MM.1S (cell line): Measurements from ENCODE around the gene QPCTL.
A peak's percentile ranks its signal among the peaks of the same experiment; 100 is the strongest.

Experiments
- DNase-seq: peaks from one replicate; pipeline ENCODE4 v3.0.0-alpha.2; 2015
- H2AFZ ChIP-seq: fragments of 300-600 bp; sonication (generic); 2 replicates; pipeline ENCODE4 v1.6.0; 2016; ENCODE audit warnings: antibody characterized with exemption, low read length
- H3F3A ChIP-seq: fragments of 300-600 bp; sonication (generic); 2 replicates; pipeline ENCODE4 v1.6.1; 2016; ENCODE audit warnings: mild to moderate bottlenecking, antibody characterized with exemption, low read length, moderate library complexity, mixed read lengths; ENCODE audit not compliant: insufficient read depth
- H3K27ac ChIP-seq: fragments of 300-600 bp; sonication (generic); 2 replicates; pipeline ENCODE4 v1.5.1; 2016; ENCODE audit warnings: mild to moderate bottlenecking, low read length
- H3K27me3 ChIP-seq: fragments of 300-600 bp; sonication (generic); replicated peaks from 2 replicates; pipeline ENCODE4 v1.6.0; 2016; ENCODE audit warnings: low read length; ENCODE audit not compliant: insufficient read depth
- H3K36me3 ChIP-seq: fragments of 300-600 bp; sonication (generic); replicated peaks from 2 replicates; pipeline ENCODE4 v1.6.1; 2016; ENCODE audit warnings: mild to moderate bottlenecking, low read length, mixed read lengths; ENCODE audit not compliant: insufficient read depth
- H3K4me1 ChIP-seq: fragments of 300-600 bp; sonication (generic); 2 replicates; pipeline ENCODE4 v1.6.1; 2016; ENCODE audit warnings: low read length, mixed read lengths
- H3K4me2 ChIP-seq: fragments of 300-600 bp; sonication (generic); 2 replicates; pipeline ENCODE4 v1.6.0; 2016; ENCODE audit warnings: low read depth, low read length
- H3K4me3 ChIP-seq: fragments of 300-600 bp; sonication (generic); 2 replicates; pipeline ENCODE4 v1.5.1; 2016; ENCODE audit warnings: low read length, mixed read lengths
- H3K79me2 ChIP-seq: fragments of 300-600 bp; sonication (generic); 2 replicates; pipeline ENCODE4 v1.6.1; 2016; ENCODE audit warnings: mixed run types, low read length, mixed read lengths
- H3K9ac ChIP-seq: fragments of 300-600 bp; sonication (generic); 2 replicates; pipeline ENCODE4 v1.6.1; 2016; ENCODE audit warnings: low read length, mixed read lengths
- H3K9me2 ChIP-seq: fragments of 300-600 bp; sonication (generic); replicated peaks from 2 replicates; pipeline ENCODE4 v1.6.1; 2016; ENCODE audit warnings: mild to moderate bottlenecking, low read length, mixed read lengths; ENCODE audit not compliant: insufficient read depth
- H3K9me3 ChIP-seq: fragments of 300-600 bp; sonication (generic); replicated peaks from 2 replicates; pipeline ENCODE4 v1.6.1; 2016; ENCODE audit warnings: mild to moderate bottlenecking, low read length, mixed read lengths; ENCODE audit not compliant: insufficient read depth
- H4K20me1 ChIP-seq: fragments of 300-600 bp; sonication (generic); 2 replicates; pipeline ENCODE4 v1.6.1; 2016; ENCODE audit warnings: mild to moderate bottlenecking, low read length, moderate library complexity, mixed read lengths; ENCODE audit not compliant: insufficient read depth
- CTCF ChIP-seq: fragments of 300-600 bp; sonication (generic); IDR thresholded peaks from 2 replicates; pipeline ENCODE4 v1.5.1; 2016; ENCODE audit warnings: antibody characterized with exemption, low read length, mixed read lengths
- EZH2 ChIP-seq: fragments of 300-600 bp; sonication (generic); optimal IDR thresholded peaks from 2 replicates; pipeline ENCODE3; 2017; ENCODE audit warnings: low read depth, mild to moderate bottlenecking, antibody characterized with exemption, low read length, mixed read lengths
- EZH2phosphoT487 ChIP-seq: fragments of 300-600 bp; sonication (generic); IDR thresholded peaks from 2 replicates; pipeline ENCODE4 v1.6.1; 2018; ENCODE audit warnings: antibody characterized with exemption, low read length

The QPCTL gene

GRCh38 chr19:45715139-45715538 is 22.7 kb downstream of the QPCTL start:
- H2AFZ ChIP-seq, result no peak overlapping the region
- no peaks in the 10 kb centered on the region for H3K9me2 ChIP-seq
- H3K4me2 ChIP-seq, result no peak overlapping the region
- TF ChIP-seq CTCF (no peak), EZH2phosphoT487 (no peak), EZH2 (no peak)
- H3K4me3 ChIP-seq, result no peak overlapping the region
- H3K4me1 ChIP-seq, result peaks cover 14% of the 10 kb centered on the region
- no peaks in the 10 kb centered on the region for H3K9me3 ChIP-seq
- no peak for DNase-seq
- no peaks in the 10 kb centered on the region for H3K27me3 ChIP-seq
- H3K27ac ChIP-seq, result no peak overlapping the region
- peaks cover 13% of the 10 kb centered on the region; the same call in 1 of the 2 replicates for H3F3A ChIP-seq
- no peaks in the 10 kb centered on the region for H4K20me1 ChIP-seq
- no peak overlapping the region for H3K9ac ChIP-seq
- H3K79me2 ChIP-seq, result peaks cover 80% of the 10 kb centered on the region
- no peaks in the 10 kb centered on the region for H3K36me3 ChIP-seq

- Histone ChIP-seq H3K36me3 (no peaks in the 10 kb centered on the region), H3K27ac (peak overlapping the region; percentile 40; the same call in 1 of the 2 replicates), H3K79me2 (peaks cover 69% of the 10 kb centered on the region), H3K9ac (peak overlapping the region; percentile 75), H3K27me3 (no peaks in the 10 kb centered on the region), H3K9me3 (no peaks in the 10 kb centered on the region), H3F3A (peaks cover 10% of the 10 kb centered on the region; the same call in 1 of the 2 replicates), H3K4me3 (peak overlapping the region; percentile 78), H4K20me1 (no peaks in the 10 kb centered on the region), H3K9me2 (no peaks in the 10 kb centered on the region), H2AFZ (peak overlapping the region; percentile 67), H3K4me2 (peak overlapping the region; percentile 88), H3K4me1 (peaks cover 14% of the 10 kb centered on the region)
- peak; percentile 30 for DNase-seq
- no peak for TF ChIP-seq EZH2phosphoT487
- TF ChIP-seq EZH2, result no peak
- no peak for TF ChIP-seq CTCF
Measured at GRCh38 chr19:45716359-45717130, 24.1 kb downstream of the QPCTL start.

- H3K9ac ChIP-seq, result peak overlapping the region; percentile 75
- no peak for TF ChIP-seq EZH2
- no peak; the same call in 1 of the 2 replicates for TF ChIP-seq CTCF
- no peak for TF ChIP-seq EZH2phosphoT487
- no peaks in the 10 kb centered on the region for H4K20me1 ChIP-seq
- peak overlapping the region; percentile 78 for H3K4me3 ChIP-seq
- H2AFZ ChIP-seq, result peak overlapping the region; percentile 67
- peaks cover 14% of the 10 kb centered on the region for H3K4me1 ChIP-seq
- DNase-seq, result peak; percentile 99
- H3K36me3 ChIP-seq, result no peaks in the 10 kb centered on the region
- H3K27me3 ChIP-seq, result no peaks in the 10 kb centered on the region
- no peaks in the 10 kb centered on the region for H3K9me3 ChIP-seq
- no peaks in the 10 kb centered on the region for H3K9me2 ChIP-seq
- H3K4me2 ChIP-seq, result peak overlapping the region; percentile 88
- H3K79me2 ChIP-seq, result peaks cover 66% of the 10 kb centered on the region
- peak overlapping the region; percentile 67; the same call in 1 of the 2 replicates for H3K27ac ChIP-seq
- peaks cover 10% of the 10 kb centered on the region; the same call in 1 of the 2 replicates for H3F3A ChIP-seq
Measured at GRCh38 chr19:45717131-45717982, 24.9 kb downstream of the QPCTL start.
